Lung microvascular endothelial cell (primary cell): ENCODE data around the gene PHYHD1. TPM values are rescaled to one million over a fixed set of nuclear protein-coding genes. Genes with fewer than 3 reads are reported as not detected.
"Not testable (repeated sequence)": the region's sequence is repeated elsewhere in the genome, so short reads cannot be mapped to it uniquely, and the experiment has no call there.

Experiments
- DNase-seq, 2 donors: peaks; one replicate each; pipeline versions ENCODE4 v3.0.0 to v3.0.0-alpha.2; 2010; ENCODE audit warnings: low read depth in 2 of 2
- total RNA-seq: library from RNA; depleted of rRNA; stranded (reverse); fragments of >200 nt; gene quantifications from 2 replicates; pipeline ENCODE4 v1.2.1, GENCODE V29; 2014

The PHYHD1 gene
- total RNA-seq, 1 donor from 2014 or later = 0.20 TPM

DNA sequence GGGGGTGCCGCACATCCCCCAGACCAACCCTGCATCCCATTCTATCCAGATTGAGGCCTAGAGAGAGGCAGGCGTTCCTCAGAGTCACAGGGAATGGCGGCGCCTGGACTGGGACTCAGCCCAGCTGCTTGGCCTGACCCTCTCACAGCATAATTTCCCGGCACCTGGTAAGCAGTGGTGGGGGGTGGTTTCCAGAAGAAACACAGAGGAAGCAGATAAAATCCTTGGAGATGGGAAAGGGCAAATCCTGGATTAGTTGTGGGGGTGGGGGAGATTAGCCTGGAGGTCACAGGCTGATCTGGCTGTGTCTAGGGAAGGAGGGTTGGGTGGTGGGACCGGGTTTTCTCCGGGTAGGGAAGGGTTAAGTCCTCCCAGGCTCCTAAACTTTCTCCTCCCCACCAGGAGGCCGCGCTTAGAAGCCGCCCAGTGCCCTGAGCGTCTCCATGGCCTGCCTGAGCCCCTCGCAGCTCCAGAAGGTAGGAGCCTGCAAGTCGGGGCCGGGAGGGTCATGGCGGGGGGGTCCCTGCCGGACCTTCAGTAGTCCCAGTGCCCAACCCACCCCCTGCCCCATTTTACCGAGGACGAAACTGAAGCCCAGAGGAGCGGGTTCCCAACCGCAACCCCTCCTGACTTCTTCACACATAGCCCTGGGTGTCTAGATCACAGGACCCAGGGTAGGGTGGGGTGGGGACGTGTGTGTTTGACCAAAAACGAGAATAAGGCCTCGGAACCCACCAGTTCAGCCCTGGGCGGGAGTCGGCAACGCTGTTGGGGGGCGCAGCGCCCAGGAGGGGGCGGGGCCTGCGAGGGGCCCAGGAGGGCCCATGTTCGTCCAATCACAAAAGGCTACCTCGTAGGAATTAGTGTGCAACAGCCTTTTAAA, 1.3 kb downstream of the PHYHD1 start:
- DNase-seq = no peak

- DNase-seq = no peak
Measured at GRCh38 chr9:128923493-128923883, 2.7 kb downstream of the PHYHD1 start.

DNA sequence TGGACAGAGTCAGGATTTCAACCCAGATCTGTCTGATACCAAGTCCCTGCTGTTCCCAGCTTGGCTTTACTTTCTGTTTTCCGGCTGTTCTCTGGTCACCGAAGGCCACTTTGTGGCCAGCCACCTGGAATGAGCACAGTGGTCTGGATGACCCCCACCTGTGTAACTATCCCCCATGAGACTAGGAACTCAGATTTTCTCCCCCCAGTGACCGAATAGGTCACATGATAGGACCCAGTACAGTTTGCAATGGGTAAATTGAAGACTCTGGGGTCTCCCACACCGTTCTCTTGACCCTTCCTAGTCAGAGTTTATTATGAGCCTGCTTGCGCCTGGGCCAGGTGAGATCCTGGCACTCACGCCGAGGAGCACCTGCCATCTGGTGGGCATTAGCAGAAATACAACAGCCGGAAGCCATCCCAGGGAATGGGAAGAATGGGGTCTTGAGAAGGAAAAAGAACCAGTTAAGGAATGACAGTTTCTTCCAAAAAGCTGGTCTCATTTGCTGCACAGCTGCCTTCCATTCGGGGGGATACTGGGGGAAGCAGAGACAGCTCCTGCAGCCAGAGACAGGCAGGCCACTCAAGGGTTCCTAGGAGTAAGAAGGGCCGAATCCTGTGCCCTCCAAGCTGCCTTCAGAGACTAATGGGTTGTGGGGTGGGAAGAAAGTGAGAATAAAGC, 7.1 kb downstream of the PHYHD1 start:
- peak; percentile 59 to 71 for DNase-seq

- DNase-seq = no peak
Measured at GRCh38 chr9:128928624-128929023, 7.8 kb downstream of the PHYHD1 start.

DNA sequence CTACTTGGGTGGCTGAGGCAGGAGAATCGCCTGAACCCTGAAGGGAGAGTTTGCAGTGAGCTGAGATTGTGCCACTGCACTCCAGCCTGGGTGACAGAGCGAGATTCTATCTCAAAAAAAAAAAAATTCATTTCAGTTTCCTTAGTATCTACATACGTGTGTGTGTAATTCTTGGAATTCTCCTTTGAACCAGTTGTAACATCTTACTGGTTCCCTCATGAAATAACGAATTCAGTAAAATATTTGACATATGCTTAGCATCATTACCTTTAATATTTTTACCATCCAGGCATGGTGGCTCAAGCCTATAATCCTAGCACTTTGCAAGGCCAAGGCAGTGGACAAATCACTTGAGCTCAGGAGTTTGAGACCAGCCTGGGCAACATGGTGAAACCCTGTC, 8.8 kb downstream of the PHYHD1 start:
- DNase-seq = no peak

DNA sequence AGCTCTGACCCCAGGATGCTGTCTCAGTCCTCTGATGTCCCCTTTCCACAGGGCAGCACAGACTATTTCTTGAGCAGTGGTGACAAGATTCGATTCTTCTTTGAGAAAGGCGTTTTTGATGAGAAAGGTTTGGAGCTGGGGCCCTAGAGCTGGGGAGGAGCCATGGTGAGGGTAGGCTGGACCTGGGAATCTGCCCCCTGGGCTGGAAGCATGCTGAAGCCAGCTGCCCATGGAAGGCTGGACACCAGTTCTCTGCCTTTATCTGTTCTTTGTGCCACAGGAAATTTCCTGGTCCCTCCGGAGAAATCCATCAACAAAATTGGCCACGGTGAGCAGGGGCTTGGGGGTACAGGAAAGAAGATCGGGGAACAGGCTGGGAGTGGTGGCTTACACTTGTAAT, 12.9 kb downstream of the PHYHD1 start:
- DNase-seq = no peak

DNA sequence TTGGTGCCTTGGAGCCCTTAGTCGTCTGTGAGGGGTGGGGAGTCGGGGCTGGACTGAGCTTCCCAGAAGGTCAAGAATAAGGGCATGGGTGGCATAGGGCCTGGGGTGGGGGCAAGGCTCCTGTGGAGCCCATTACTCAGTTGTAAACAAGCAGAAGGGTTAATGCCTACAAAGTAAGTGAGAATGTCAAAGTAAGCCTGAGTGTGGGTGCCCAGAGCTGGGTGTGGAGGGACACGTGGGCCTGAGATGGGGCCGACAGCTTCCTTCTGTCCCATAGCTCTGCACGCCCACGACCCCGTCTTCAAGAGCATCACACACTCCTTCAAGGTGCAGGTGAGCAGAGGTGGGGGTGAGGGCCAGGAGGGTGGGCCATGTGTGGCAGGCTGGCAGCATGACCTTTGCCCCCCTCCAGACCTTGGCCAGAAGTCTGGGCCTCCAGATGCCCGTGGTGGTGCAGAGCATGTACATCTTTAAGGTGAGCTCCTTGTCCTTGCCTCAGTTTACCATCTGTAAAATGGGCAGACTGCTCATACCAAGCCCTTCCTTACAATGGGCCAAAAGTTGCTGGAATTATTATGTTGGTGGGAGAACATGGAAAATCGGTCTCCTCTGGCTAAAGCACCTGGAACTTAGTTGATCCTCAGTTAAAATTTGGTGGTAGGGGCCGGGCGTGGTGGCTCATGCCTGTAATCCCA, 15.5 kb downstream of the PHYHD1 start:
- DNase-seq = no peak

GRCh38 chr9:128937310-128938165, 16.8 kb downstream of the PHYHD1 start:
- no peak for DNase-seq

DNA sequence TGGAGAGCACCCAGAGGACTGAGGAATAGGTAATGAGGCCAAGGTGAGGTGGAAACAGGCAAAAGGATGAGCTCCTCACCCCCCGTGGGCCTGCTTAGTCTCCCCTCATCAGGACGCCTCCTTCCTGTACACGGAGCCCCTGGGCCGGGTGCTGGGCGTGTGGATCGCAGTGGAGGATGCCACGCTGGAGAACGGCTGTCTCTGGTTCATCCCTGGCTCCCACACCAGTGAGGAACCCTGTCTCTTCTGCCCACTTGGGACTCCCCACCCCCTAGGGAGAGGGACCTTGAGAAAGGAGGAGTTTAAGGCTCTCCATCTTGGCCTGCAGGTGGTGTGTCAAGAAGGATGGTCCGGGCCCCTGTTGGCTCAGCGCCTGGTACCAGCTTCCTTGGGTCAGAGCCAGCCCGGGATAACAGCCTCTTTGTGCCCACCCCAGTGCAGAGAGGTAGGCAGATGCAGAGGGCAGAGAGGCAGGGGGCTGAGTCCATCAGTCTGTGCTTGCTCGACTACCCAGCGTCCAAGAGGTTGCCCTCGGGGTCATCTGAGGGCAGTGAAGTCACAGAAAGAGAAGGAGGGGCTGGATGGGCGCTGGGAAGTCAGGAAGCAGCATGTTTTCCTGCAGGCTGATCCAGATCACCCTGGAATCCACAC, 19.6 kb downstream of the PHYHD1 start:
- peak; percentile 47 for DNase-seq

DNA sequence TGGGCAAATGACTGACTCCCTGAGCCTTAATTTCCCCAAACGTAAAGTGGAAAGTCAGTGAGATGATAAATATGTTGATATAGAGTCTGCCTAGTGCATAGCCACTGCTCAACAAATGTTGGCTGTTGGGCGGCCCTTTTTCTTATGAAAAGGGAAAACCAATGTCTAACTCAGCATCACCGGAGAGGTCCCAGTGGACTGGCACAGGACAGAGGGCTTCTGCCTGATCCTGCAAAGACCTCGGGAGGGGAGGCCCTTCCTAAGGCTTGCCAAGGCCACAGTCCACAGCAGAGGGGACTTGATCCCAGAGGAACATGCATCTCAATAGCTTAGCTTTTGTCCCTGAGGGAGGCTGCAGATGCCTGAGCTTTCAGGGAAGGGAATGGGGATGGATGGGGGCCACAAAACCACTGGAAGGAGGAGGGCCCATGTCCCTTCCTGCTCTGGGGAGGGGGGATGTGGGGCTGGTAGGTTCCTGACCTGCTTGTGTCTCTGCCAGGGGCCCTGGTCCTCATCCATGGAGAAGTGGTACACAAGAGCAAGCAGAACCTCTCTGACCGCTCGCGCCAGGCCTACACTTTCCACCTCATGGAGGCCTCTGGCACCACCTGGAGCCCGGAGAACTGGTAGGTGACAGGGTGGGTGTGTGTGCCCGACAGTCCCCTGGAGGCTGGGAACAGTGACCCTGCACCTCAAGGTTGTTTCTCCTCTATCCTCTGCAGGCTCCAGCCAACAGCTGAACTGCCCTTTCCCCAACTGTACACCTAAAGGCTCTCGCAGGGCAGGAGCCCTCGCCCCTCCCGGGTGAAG, 20.4 kb downstream of the PHYHD1 start:
- DNase-seq = no peak

DNA sequence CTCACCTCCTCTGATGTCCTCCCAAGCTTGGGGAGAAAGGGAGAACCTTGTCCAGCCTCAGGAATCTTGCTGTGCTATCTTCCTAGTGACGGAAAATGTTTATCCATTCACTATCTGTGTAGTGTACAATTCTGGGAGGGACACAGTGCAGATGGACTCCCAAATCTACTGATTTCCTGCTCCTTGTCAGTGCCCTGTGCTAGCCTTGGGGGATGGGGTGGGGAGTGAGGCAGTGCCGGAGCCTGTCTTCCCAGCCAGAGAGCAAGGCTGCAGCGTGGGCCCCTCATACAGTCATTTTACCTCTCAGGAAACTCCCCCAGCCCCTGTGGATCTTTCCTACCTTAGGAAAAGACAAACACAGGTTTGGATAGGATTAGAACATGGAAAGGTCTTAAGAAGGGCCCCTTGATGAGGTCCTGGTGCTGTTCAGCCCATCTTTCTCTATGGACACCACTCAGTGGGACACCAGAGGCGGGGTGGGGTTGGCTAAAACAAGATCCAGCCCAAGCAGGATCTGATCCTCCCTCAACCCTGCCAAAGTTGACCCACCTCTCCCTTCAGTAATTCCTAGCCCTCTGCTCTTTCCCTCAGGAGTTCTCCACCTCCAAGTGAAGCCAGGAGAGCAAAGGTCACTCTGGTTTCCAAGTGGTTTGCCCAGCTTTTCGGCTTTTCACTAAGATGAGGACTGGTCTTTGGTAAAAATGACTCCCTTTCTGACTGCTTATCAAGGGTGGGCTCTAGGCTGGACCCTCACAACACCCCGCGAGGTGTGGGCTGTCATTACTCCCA, 23.2 kb downstream of the PHYHD1 start:
- DNase-seq = no peak

- not testable (repeated sequence) for DNase-seq
Measured at GRCh38 chr9:128944966-128945365, 24.2 kb downstream of the PHYHD1 start.

GRCh38 chr9:128945798-128946501, 25.2 kb downstream of the PHYHD1 start:
- no peak for DNase-seq

DNA sequence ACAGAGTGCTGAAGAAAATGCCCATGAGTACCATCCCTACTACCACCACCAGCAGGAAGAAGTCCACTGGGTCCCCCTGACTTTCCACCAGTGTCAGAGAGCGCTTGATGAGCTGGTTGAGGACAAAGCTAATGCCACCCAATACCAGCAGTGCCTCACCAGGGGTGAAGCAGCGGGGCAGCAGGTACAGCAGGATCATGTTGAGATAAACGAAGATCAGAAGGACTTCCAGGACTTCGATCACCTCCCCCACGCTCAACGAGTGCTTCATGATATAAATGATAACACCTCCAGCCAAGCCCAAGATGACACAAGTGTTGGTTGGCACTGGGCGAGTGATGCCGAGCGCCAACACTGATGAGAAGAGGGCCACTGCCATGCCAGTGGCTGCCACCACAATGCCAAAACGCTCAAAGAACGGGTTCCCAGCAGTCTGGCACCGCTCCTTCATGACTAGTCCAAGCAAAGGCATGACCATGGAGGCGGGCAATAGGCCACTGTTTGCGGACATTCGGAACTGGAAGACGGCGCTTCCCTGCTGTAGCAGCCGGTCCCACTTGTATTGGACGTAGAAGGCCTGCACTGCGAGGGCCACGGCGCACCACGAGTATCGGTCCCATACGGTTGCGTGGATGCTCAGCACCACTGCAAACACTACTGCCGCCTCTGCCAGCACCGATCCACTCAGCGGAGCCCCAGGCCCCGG, 25.9 kb downstream of the PHYHD1 start:
- DNase-seq = peak; percentile 45 to 53

DNA sequence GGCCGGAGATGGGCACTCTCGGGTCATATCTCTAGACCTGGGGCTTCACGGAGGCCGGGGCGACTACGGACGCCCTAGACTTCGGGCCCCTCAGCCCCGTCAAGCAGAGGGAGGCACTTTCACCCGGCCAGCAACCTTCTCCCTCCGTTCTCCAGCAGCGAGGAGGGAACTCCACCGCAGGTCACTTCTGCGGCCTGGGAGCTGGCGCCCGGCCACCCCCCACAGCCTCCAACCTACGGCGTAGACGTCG, 26.4 kb downstream of the PHYHD1 start:
- no peak for DNase-seq

GRCh38 chr9:128947527-128948301, 26.9 kb downstream of the PHYHD1 start, which contains the start of the genes DOLK and NUP188:
Gene DOLK (minus strand): TSS chr9:128947603. CDS start chr9:128947303, 300 bp downstream.
Gene NUP188 (plus strand): TSS chr9:128947699. CDS start chr9:128947720, 21 bp downstream.
- peak; percentile 92 to 93 for DNase-seq

GRCh38 chr9:128961403-128961802, 40.6 kb downstream of the PHYHD1 start:
- not testable (repeated sequence) for DNase-seq
